GM11168 (cell line): ENCODE measurements around the gene STXBP6.

Experiments used
- in situ Hi-C: fragments of 300-500 bp; cut with MboI; formaldehyde crosslinking; loops from one replicate; pipeline ENCODE4 v1.12.0; 2022; ENCODE audit warnings: low sequenced_read_pairs; ENCODE audit not compliant: unreplicated experiment

STXBP6 gene

DNA sequence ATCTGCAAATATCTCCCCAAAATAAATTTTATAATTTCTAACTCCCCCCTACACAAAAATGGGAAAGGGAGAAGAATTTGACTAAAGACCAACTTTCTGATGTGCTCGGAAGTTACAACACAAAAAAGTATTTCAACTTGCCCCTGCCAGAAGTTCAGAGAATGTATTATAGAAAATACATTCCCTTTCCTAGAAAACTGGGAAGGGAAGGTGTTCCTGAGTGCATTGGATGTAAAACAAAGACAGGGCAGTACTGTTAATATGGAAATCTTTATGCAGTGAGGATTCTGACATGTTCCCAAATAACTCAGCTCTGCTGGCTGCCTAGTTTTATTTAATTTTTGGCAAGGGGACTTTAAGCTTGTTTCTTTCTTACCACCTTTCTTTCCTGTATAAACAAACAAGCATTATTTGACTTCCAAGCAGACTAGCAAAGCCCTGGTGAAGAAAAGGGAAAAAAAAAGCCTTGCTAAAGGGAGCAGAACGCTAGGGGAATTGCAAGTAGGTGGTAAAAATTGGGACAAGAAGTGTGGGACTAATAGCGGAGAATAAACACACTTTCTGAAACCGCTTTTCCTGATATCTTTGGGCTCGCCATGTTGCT lies 124.1 kb downstream of the STXBP6 start:
- in situ Hi-C loops = no loop called here

DNA sequence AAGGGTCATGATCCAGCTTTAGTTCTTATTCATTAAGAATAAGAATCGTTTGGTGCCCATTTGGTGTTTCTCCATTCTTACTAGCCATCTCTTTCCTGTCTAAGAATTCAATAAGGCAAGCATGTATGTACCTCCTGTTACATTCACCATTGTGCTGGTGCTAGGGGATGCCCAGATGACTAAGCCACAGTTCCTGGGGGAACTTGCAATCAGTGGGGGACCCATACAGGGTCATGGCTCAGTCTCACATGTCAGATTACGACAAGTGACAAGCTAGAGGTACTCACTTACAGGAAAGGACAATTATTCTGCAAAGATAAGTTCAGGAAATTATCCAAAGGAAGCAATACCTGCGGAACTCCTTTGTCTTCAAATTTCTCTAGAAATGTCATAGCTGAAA lies 125.4 kb downstream of the STXBP6 start:
- in situ Hi-C loops = no loop called here

- in situ Hi-C loops = no loop called here
These were observed 128.0 kb downstream of the STXBP6 start for GRCh38 chr14:24921903-24922302.

DNA sequence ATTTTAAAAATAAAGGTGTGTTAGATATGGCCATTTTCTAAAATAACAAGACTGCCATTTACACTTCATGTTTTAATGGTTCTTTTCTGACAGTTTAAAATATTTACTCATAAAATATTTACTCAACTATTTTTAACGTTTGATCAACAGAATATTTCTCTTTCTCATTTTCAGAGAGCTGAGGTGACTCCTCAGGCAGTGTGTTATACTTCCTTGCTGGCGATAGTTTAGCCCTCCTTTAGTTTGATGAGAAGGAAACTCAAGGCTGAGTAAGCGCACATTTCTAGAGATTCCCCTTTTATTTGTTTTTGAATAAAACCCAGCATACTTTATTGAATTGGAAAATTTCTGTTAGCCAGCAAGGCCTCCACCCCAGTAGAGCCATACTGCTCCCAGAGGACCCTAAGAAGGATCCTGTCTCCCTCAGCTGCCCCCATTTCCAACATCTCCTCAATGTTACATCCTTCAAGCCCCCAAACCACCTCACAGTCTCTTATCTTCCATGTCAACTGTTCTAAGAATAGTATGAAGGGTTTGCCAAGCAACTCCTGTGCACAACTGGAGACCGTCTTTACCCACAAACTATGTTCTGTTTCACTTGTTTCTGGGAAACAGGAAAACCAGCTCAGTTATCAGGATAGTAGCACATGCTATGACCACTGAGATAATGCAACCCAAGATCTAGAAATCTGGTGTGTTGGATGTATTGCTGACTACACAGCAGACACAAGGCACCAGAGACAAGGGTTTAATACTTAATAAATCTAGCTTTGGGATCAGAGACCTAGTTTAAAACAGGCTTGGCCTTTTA lies 129.5 kb downstream of the STXBP6 start:
- in situ Hi-C loops = no loop called here

- in situ Hi-C loops = no loop called here
These were observed 131.1 kb downstream of the STXBP6 start for GRCh38 chr14:24918822-24919221.

GRCh38 chr14:24915958-24916595 lies 133.9 kb downstream of the STXBP6 start:
- in situ Hi-C loops = no loop called here

DNA sequence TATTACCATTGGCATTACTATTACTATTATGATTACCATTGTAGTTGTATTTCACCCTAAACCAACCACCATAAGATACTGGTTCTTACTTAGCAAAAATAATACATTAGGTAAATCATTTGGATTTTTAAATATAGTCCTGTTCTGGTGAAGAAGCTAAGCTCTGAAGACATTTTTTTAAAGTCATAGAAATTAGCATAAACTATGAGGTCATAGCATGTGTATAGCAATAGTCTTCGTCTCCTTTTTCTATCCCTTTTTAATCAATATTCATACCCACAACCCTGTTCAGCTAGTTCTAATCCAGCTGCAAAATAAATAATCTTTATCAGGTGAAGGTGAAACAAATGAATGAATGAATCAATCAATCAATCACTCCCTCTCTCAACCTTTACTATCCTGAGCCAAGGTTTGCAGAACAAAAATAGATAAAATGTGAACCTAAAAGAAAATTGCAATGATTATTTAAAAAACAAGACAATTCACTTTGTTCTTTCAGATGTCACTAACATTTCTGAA lies 134.5 kb downstream of the STXBP6 start:
- in situ Hi-C loops = no loop called here

- in situ Hi-C loops = no loop called here
These were observed 136.2 kb downstream of the STXBP6 start for GRCh38 chr14:24913746-24914145.

DNA sequence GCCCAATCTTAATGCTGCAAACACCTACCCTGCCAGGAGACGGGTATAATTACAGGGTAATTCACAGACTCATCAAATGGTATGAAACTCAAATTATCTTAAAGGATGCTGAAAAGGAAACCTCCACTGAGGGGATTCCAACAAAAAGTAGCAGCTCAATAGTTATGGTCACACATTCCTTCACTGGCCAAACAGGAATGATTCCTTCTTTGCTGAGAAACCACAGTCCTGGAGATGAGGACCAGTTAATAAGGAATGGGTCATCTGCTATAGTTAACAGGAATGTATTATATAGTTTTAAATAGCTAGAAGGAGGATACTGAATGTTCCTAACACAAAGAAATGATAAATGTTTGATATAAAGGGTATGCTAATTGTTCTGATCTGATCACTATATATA lies 136.9 kb downstream of the STXBP6 start:
- in situ Hi-C loops = no loop called here

DNA sequence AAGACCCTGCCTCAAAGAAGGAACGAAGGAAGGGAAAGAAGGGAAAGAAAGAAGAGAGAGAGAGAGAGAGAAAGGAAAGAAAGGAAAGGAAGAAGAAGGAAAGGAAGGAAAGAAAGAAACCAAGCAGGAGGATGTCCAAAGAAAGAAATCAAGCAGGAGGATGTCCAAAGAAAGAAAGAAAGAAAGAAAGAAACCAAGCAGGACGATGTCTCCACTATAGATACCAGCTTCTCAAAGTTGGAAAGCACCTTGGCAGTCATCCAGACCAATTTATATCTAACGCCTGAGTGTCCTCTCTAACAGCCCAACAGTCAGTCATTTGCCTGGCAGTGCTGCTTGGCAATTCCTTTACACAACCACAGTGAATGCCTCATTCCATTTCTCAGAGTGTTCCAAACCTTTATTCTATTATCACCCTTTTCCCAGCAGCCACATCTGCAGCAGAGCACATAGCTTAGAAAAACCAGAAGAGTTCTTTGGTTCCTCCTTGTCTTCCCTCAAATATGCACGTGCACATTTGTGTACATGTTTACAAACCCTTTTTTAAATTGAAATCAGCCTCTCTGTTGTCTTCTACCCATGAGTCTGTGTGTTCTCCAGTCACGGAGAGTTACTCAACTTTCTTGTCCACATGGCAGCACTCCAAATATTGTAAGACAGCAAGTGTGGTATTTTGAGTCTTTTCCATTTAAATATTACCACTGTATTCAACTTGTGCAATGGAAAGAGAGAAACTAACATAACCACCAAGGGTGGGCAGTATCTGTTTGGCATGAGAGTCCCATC lies 138.4 kb downstream of the STXBP6 start:
- in situ Hi-C loops = no loop called here

DNA sequence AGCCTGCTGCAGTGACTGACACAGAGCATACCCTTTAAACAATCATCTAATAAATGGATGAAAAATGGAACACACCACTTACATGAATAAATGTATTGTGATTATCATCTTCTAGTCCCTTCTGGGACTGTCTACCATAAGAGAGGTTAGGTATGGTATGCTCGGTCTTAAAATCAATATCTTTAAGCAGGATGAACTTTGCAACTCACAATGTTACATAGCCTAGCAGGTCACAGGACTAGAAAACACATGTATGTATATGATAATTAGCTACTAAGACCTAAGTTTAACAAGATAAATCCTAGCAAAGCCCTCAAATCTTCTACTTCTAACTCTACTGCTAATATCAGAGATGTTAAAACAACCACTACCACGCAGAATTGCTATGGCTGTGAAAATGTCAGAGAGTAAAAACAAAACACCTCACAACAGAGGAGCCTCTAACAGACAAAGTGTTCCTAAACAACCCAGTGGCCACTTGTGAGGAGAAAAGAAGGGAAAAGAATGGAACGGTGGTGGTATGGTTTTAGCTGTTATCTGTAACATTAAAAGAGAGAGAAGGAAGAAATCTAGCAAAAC lies 139.4 kb downstream of the STXBP6 start:
- in situ Hi-C loops = no loop called here

GRCh38 chr14:24909523-24910302 lies 140.2 kb downstream of the STXBP6 start:
- in situ Hi-C loops = no loop called here

- in situ Hi-C loops = no loop called here
These were observed 141.2 kb downstream of the STXBP6 start for GRCh38 chr14:24908592-24909236.

GRCh38 chr14:24904533-24904932 lies 145.4 kb downstream of the STXBP6 start:
- in situ Hi-C loops = no loop called here

- in situ Hi-C loops = no loop called here
These were observed 146.6 kb downstream of the STXBP6 start for GRCh38 chr14:24903337-24903736.

DNA sequence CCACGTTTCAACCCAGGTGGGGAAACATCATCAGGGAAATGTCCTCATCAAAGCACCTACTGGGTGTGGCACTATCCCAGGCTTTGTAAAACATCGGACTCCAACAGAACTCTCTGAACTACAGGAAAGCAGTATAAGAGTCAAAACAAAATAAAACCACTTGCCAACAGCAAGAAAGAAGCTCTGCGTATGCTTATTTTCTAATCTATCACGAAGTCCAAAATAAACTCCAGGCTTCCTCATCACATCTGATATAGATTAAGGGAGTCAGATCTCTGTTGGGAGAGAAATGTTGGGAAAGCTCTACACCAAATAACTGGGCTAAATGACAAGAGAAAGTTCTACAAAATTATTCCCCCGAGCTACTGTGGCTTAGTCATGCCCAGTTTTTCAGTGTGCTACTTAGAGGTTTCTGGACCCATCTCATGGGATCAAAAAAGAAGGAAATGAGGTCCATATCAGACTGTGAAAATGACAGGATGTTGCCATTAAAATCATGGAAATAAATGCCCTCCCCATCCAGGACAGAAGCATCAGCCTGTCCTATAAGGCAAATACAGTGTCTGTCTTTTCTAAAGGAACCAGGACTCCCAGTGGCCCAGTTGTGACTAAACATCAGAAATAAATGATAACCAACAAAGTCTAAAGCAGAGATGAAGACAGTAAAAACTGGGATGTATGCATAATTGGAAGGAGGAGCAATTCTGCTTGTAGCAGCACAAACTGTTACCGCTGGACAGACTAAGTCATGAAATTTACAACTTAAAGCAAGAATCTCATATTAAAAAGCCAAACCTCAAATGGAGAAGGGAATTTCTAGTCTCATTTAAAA lies 149.5 kb downstream of the STXBP6 start:
- in situ Hi-C loops = no loop called here

DNA sequence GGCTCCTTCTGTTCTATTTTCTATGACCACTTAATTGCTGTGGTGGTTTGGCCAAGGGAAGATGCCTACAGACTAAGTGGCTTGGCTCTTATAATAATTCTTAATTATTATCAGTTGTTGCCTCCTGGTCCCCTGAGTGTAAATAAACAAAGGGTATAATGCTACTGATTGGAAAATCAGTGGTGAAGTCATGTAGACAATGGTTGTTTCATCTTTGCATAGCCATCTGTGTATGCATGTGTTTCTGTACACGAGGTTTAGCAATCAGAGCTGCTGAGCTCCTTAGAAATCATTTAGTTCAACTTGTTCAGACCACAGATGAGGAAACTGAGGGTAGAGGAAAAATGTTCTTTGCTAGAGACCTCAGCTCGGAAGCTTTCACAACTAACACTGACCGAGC lies 152.2 kb downstream of the STXBP6 start:
- in situ Hi-C loops = no loop called here

DNA sequence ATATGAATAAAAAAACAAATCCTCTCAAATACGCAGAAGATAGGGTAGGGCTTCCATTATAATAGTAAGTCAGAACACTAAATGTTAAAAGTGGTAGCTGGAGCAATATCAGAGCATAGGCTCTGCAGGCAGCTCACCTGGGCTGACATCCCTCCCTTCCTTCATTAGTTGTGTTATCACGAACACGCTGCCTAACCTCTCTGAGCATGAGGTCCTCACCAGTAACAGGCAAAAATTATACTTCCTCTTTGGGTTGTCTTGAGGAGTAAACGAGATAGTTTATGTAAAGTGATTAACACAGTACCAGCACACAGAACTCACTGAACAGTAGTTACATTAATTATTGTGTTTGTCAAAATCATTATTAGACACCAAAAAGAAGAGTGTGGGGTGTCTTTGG lies 154.3 kb downstream of the STXBP6 start:
- in situ Hi-C loops = no loop called here
